Caco-2 (cell line): Measurements from ENCODE around the gene CFAP251. TPM values are rescaled to one million over a fixed set of nuclear protein-coding genes. Genes with fewer than 3 reads are reported as not detected.
"Not testable (repeated sequence)": the region's sequence is repeated elsewhere in the genome, so short reads cannot be mapped to it uniquely, and the experiment has no call there.

Source experiments
- BruUV-seq: library from RNA; stranded (reverse); fragments of 400-500 nt; replicated peaks from 2 replicates; lab custom pipeline; 2021; lab: Mats Ljungman, UMichigan
- CTCF ChIA-PET: fragments of 300-600 bp; sonication (Branson Sonifier 250); formaldehyde crosslinking; loops from one replicate; lab custom pipeline; 2022; ENCODE audit warnings: antibody characterized with exemption; lab: Charles Lee
- POLR2A ChIA-PET: fragments of 300-600 bp; sonication (Branson Sonifier 250); formaldehyde crosslinking; loops from one replicate; lab custom pipeline; 2022; ENCODE audit warnings: antibody characterized with exemption; lab: Charles Lee
- DNase-seq, 2 experiments: peaks; one replicate each; pipeline versions ENCODE4 v3.0.0 to v3.0.0-alpha.2; 2020 to 2022
- H3K27me3 ChIP-seq: replicated peaks from 2 replicates; pipeline ENCODE4 v1.6.0; 2011; ENCODE audit warnings: low read length; ENCODE audit not compliant: control insufficient read depth, insufficient read depth
- H3K36me3 ChIP-seq: 2 replicates; pipeline ENCODE4 v1.5.1; 2011; ENCODE audit warnings: low read length; ENCODE audit not compliant: control insufficient read depth, insufficient read depth
- H3K4me1 ChIP-seq: fragments of 250-450 bp; sonication (Bioruptor Pico); 2 replicates; pipeline ENCODE4 v1.5.1; 2020; ENCODE audit warnings: mild to moderate bottlenecking
- H3K4me3 ChIP-seq: 2 replicates; pipeline ENCODE4 v1.5.1; 2011; ENCODE audit warnings: low read depth, mild to moderate bottlenecking, control low read depth, low read length
- H3K9me3 ChIP-seq: fragments of 250-450 bp; sonication (Bioruptor Pico); 2 replicates; pipeline ENCODE4 v1.5.1; 2020; ENCODE audit warnings: mild to moderate bottlenecking, moderate library complexity
- H3K27ac Mint-ChIP-seq: one replicate; pipeline ENCODE4 v1.8.0; 2022; ENCODE audit warnings: mixed read lengths; ENCODE audit not compliant: unreplicated experiment
- H3K27me3 Mint-ChIP-seq: one replicate; pipeline ENCODE4 v1.8.0; 2022; ENCODE audit warnings: mixed read lengths; ENCODE audit not compliant: insufficient read depth, unreplicated experiment
- H3K36me3 Mint-ChIP-seq: one replicate; pipeline ENCODE4 v1.8.0; 2022; ENCODE audit warnings: mild to moderate bottlenecking, mixed read lengths; ENCODE audit not compliant: insufficient read depth, unreplicated experiment
- H3K4me1 Mint-ChIP-seq: one replicate; pipeline ENCODE4 v1.8.0; 2022; ENCODE audit warnings: low read depth, mixed read lengths; ENCODE audit not compliant: unreplicated experiment
- H3K4me3 Mint-ChIP-seq: one replicate; pipeline ENCODE4 v1.8.0; 2022; ENCODE audit warnings: mild to moderate bottlenecking, moderate library complexity, mixed read lengths; ENCODE audit not compliant: unreplicated experiment
- H3K9me3 Mint-ChIP-seq: one replicate; pipeline ENCODE4 v1.8.0; 2022; ENCODE audit warnings: mixed read lengths; ENCODE audit not compliant: unreplicated experiment
- intact Hi-C: fragments of 100-400 bp; cut with micrococcal nuclease; formaldehyde crosslinking; loops from one replicate; pipeline ENCODE4 v1.10.0; 2022; ENCODE audit not compliant: unreplicated experiment
- total RNA-seq: library from RNA; stranded (reverse); gene quantifications from 2 replicates; pipeline ENCODE4 v1.2.3, GENCODE V29; 2022
- TF ChIP-seq, protein P1 (sequence below), 2 experiments: fragments of 200-600 bp in 1 of 2; IDR thresholded peaks; 1 replicate in 1 of 2; 2 replicates in 1 of 2; pipeline versions ENCODE4 v1.5.1 to v1.8.0; 2011 to 2022; ENCODE audit warnings: antibody characterized with exemption in 1 of 2, control low read depth in 1 of 2, inconsistent platforms in 1 of 2, low read depth in 1 of 2, low read length in 1 of 2, mild to moderate bottlenecking in 1 of 2, moderate library complexity in 1 of 2; ENCODE audit not compliant: insufficient read depth in 1 of 2, severe bottlenecking in 1 of 2, unreplicated experiment in 1 of 2

The CFAP251 gene
- total RNA-seq, 1 experiment from 2014 or later: 1.2 TPM

DNA sequence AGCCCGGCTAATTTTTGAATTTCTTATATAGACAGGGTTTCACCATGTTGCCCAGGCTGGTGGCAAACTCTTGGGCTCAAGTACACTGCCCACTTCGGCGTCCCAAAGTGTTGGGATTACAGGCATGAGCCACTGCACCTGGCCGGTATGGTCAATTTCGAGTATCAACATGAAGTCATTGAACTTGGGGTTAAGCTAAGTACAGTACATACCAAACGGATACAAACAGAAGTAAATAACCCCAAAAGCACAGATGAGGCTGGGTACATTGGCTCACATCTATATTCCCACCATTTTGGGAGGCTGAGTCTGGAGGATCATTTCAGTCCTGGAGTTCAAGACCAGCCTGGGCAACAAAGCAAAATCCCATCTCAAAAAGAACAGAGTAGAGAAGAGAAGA, 42.8 kb upstream of the CFAP251 start:
- no peak for DNase-seq
- POLR2A ChIA-PET: no interaction called here

GRCh38 chr12:121876080-121876447, 42.3 kb upstream of the CFAP251 start:
- DNase-seq, H3K27ac Mint-ChIP-seq, H3K27me3 ChIP-seq, H3K36me3 ChIP-seq, H3K36me3 Mint-ChIP-seq, H3K4me1 ChIP-seq, H3K4me3 Mint-ChIP-seq, BruUV-seq, H3K9me3 ChIP-seq, H3K4me3 ChIP-seq, H3K27me3 Mint-ChIP-seq, H3K9me3 Mint-ChIP-seq, intact Hi-C loops, POLR2A ChIA-PET, H3K4me1 Mint-ChIP-seq: not testable (repeated sequence)
- CTCF ChIA-PET: interaction anchor here (0.9 kb wide), 1 partner anchor 43 kb away, joined by 3 read pairs; no protein-coding TSS in a partner anchor

More for the DNA sequence above, 42.8 kb upstream of the CFAP251 start:
- Mint-ChIP-seq H3K36me3 (no peaks in the 10 kb centered on the region), H3K4me1 (no peaks in the 10 kb centered on the region), H3K27me3 (no peaks in the 10 kb centered on the region), H3K27ac (no peak overlapping the region), H3K4me3 (no peak overlapping the region), H3K9me3 (no peaks in the 10 kb centered on the region)
- TF ChIP-seq, protein P1, sequence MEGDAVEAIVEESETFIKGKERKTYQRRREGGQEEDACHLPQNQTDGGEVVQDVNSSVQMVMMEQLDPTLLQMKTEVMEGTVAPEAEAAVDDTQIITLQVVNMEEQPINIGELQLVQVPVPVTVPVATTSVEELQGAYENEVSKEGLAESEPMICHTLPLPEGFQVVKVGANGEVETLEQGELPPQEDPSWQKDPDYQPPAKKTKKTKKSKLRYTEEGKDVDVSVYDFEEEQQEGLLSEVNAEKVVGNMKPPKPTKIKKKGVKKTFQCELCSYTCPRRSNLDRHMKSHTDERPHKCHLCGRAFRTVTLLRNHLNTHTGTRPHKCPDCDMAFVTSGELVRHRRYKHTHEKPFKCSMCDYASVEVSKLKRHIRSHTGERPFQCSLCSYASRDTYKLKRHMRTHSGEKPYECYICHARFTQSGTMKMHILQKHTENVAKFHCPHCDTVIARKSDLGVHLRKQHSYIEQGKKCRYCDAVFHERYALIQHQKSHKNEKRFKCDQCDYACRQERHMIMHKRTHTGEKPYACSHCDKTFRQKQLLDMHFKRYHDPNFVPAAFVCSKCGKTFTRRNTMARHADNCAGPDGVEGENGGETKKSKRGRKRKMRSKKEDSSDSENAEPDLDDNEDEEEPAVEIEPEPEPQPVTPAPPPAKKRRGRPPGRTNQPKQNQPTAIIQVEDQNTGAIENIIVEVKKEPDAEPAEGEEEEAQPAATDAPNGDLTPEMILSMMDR (IDR thresholded peaks at IDR 0.05; ENCODE audit: insufficient read depth in 1 of 2, low read depth in 1 of 2, low read length in 1 of 2, severe bottlenecking in 1 of 2, unreplicated experiment in 1 of 2): no peak
- Histone ChIP-seq H3K4me3 (no peak overlapping the region), H3K36me3 (no peaks in the 10 kb centered on the region), H3K27me3 (no peaks in the 10 kb centered on the region), H3K9me3 (no peaks in the 10 kb centered on the region), H3K4me1 (no peaks in the 10 kb centered on the region; the same call in 1 of the 2 replicates)
- CTCF ChIA-PET: no interaction called here
- intact Hi-C loops: no loop called here
- BruUV-seq: no TSS peak

GRCh38 chr12:121883315-121883660, 35.1 kb upstream of the CFAP251 start:
- peaks cover 6% of the 10 kb centered on the region for H3K4me1 Mint-ChIP-seq
- ChIA-PET POLR2A (interaction anchor here (0.6 kb wide), 1 partner anchor 195 kb away, joined by 8 read pairs; the partner anchor contains the start of gene MLXIP), CTCF (interaction anchor here (0.5 kb wide), 1 partner anchor 114 kb away, joined by 9 read pairs; no protein-coding TSS in a partner anchor)
- H3K9me3 ChIP-seq: no peaks in the 10 kb centered on the region
- DNase-seq: no peak
- no peak overlapping the region for H3K4me3 ChIP-seq
- H3K27me3 Mint-ChIP-seq: no peaks in the 10 kb centered on the region
- H3K4me3 Mint-ChIP-seq: no peak overlapping the region
- TF ChIP-seq, protein P1 (IDR thresholded peaks at IDR 0.05; ENCODE audit: insufficient read depth in 1 of 2, low read depth in 1 of 2, low read length in 1 of 2, severe bottlenecking in 1 of 2, unreplicated experiment in 1 of 2): no peak
- no peaks in the 10 kb centered on the region; the same call in 1 of the 2 replicates for H3K4me1 ChIP-seq
- H3K27ac Mint-ChIP-seq: no peak overlapping the region
- H3K36me3 ChIP-seq: no peaks in the 10 kb centered on the region
- intact Hi-C loops: no loop called here
- no peaks in the 10 kb centered on the region for H3K9me3 Mint-ChIP-seq
- H3K36me3 Mint-ChIP-seq: no peaks in the 10 kb centered on the region
- H3K27me3 ChIP-seq: no peaks in the 10 kb centered on the region
- no TSS peak for BruUV-seq

GRCh38 chr12:121885129-121885528, 33.3 kb upstream of the CFAP251 start:
- DNase-seq, H3K4me3 Mint-ChIP-seq, POLR2A ChIA-PET, H3K4me1 ChIP-seq, H3K9me3 ChIP-seq, H3K27me3 ChIP-seq, H3K4me3 ChIP-seq, H3K9me3 Mint-ChIP-seq, H3K4me1 Mint-ChIP-seq, H3K27me3 Mint-ChIP-seq, CTCF ChIA-PET, BruUV-seq, H3K36me3 ChIP-seq, H3K27ac Mint-ChIP-seq: not testable (repeated sequence)
- peaks cover 13% of the 10 kb centered on the region for H3K36me3 Mint-ChIP-seq
- intact Hi-C loops: loop anchor here (5.0 kb wide), 2 partner anchors 173 to 188 kb away; partner anchors contain the start of gene TMEM120B
